Body of pancreas (tissue), 4 donors: ENCODE measurements around the gene CBFB.

Experiments
- CTCF ChIP-seq, 7 experiments: fragments of 450-650 bp in 4 of 7; fragments of 200-600 bp in 3 of 7; sonication (generic) in 3 of 7; IDR thresholded peaks; one replicate each; pipeline ENCODE4 v1.5.1; 2016 to 2019; ENCODE audit warnings: antibody characterized with exemption in 7 of 7
- POLR2A ChIP-seq, 3 donors: fragments of 450-650 bp; IDR thresholded peaks; one replicate each; pipeline ENCODE4 v1.6.1; 2016; ENCODE audit warnings: antibody characterized with exemption in 3 of 3, mild to moderate bottlenecking in 2 of 3

DNA sequence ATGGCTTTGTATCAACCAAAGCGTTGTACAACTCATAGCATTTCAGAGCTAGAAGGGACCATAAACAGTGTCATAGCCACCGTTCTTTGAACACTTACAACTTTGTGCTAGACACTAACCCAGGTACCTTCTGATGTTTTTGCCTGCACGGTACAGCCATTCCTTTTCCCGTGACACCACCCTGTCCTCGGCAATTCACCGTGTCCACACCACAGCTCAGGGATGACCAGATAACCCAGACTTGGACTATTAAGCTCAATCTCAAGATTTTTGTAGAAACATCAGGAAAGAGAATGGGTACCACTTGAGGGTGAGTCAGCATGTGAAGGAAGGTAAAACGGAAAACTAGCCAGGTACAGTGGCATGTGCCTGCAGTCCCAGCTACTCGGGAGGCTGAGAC lies 9.8 kb upstream of the CBFB start:
- TF ChIP-seq CTCF (IDR thresholded peaks at IDR 0.05) (no peak), POLR2A (IDR thresholded peaks at IDR 0.05) (no peak)
